Measurements from ENCODE around the gene NCBP2L. TPM values are rescaled to one million over a fixed set of nuclear protein-coding genes. Genes with fewer than 3 reads are reported as not detected.
A peak's percentile ranks its signal among the peaks of the same experiment; 100 is the strongest.

NCBP2L gene
- under 1 TPM in 1 of 8 experiments, not detected in 7; 0.28 TPM for total RNA-seq

- in situ Hi-C loops (cut with MboI; ENCODE audit: low pct_unique_long_range_greater_than_20kb in 2 of 9, low sequenced_read_pairs in 9 of 9, unreplicated experiment in 9 of 9) = loop anchor here in 3 of 9 experiments (25.0 kb wide), 3 partner anchors 110 to 240 kb away; no protein-coding TSS in a partner anchor
- ATAC-seq (replicated peaks in 6 of 8) = no peak
- Histone ChIP-seq H3K27ac (no peak within 1 kb of the TSS), H3K4me3 (peak within 1 kb of the TSS in 4 of 5 donors; percentile 13 to 31 (median 25)), H3K4me1 (replicated peaks in 1 of 2) (peaks cover 8 to 19% of the 10 kb centered on the region in 2 donors)
- WGBS, 10 experiments = 83% methylated on average over 1 of the region's 6 CpGs; no CpG with 5 or more reads in 9 of the 10 experiments
These were observed at the start of gene NCBP2L for GRCh38 chrX:107777536-107777832. Gene NCBP2L, plus strand, starts transcription at chrX:107777733. Its CDS starts 16,488 bp downstream, at chrX:107794221.

GRCh38 chrX:107728371-107729099 lies 49.0 kb upstream of the NCBP2L start:
- in situ Hi-C loops (cut with MboI; ENCODE audit: low pct_unique_long_range_greater_than_20kb in 2 of 9, low sequenced_read_pairs in 9 of 9, unreplicated experiment in 9 of 9) = no loop called here
- Histone ChIP-seq H3K27ac (no peak overlapping the region), H3K4me3 (no peak overlapping the region), H3K4me1 (replicated peaks in 1 of 2) (peaks cover 8 to 33% of the 10 kb centered on the region in 2 donors)
- ATAC-seq (replicated peaks in 6 of 8) = no peak
- 60 to 82% (median 60%) methylated on average over 1 to 2 of the region's 4 CpGs; no CpG with 5 or more reads in 7 of the 10 experiments for whole genome bisulfite sequencing, 10 experiments

GRCh38 chrX:107729558-107730297 lies 47.8 kb upstream of the NCBP2L start:
- peaks cover 8 to 27% of the 10 kb centered on the region in 2 donors for H3K4me1 ChIP-seq (replicated peaks in 1 of 2)
- peak in 4 of 8 experiments; percentile 8 to 69 (median 12) for ATAC-seq (replicated peaks in 6 of 8)
- 20 to 100% (median 75%) methylated on average over 1 to 5 of the region's 8 CpGs; no CpG with 5 or more reads in 6 of the 10 experiments for WGBS, 10 experiments
- no peak overlapping the region for H3K4me3 ChIP-seq
- no peak overlapping the region for H3K27ac ChIP-seq
- in situ Hi-C loops (cut with MboI; ENCODE audit: low pct_unique_long_range_greater_than_20kb in 2 of 9, low sequenced_read_pairs in 9 of 9, unreplicated experiment in 9 of 9) = no loop called here

DNA sequence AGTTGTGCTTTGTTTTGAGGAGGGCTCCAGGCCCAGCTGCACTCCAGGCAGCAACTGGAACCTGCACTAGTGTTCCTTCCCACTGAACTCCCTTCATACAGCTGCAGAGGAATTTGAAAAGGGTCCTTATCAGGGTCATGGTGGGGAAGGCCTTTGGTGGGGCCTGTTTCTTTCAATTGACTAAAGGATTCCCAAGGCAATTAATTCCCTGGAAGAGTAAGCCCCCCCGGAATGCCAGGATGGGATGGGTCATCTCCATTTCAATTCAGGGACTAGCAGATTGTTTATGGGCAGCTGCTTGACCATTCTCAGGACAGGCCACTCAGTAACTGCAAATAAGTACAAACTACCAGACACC lies 47.3 kb upstream of the NCBP2L start:
- Histone ChIP-seq H3K4me3 (no peak overlapping the region), H3K4me1 (replicated peaks in 1 of 2) (peaks cover 8 to 24% of the 10 kb centered on the region in 2 donors), H3K27ac (no peak overlapping the region)
- ATAC-seq (replicated peaks in 6 of 8) = no peak
- in situ Hi-C loops (cut with MboI; ENCODE audit: low pct_unique_long_range_greater_than_20kb in 2 of 9, low sequenced_read_pairs in 9 of 9, unreplicated experiment in 9 of 9) = no loop called here
- 100% methylated on average over 1 of the region's 1 CpG; no CpG with 5 or more reads in 9 of the 10 experiments for WGBS, 10 experiments

- no peak overlapping the region for H3K4me3 ChIP-seq
- in situ Hi-C loops (cut with MboI; ENCODE audit: low pct_unique_long_range_greater_than_20kb in 2 of 9, low sequenced_read_pairs in 9 of 9, unreplicated experiment in 9 of 9) = no loop called here
- no peak overlapping the region for H3K27ac ChIP-seq
- peaks cover 8 to 21% of the 10 kb centered on the region in 2 donors for H3K4me1 ChIP-seq (replicated peaks in 1 of 2)
- ATAC-seq (replicated peaks in 6 of 8) = no peak
- 44 to 100% (median 72%) methylated on average over 1 to 6 of the region's 9 CpGs; no CpG with 5 or more reads in 6 of the 10 experiments for WGBS, 10 experiments
These were observed 46.4 kb upstream of the NCBP2L start for GRCh38 chrX:107730991-107731766.

DNA sequence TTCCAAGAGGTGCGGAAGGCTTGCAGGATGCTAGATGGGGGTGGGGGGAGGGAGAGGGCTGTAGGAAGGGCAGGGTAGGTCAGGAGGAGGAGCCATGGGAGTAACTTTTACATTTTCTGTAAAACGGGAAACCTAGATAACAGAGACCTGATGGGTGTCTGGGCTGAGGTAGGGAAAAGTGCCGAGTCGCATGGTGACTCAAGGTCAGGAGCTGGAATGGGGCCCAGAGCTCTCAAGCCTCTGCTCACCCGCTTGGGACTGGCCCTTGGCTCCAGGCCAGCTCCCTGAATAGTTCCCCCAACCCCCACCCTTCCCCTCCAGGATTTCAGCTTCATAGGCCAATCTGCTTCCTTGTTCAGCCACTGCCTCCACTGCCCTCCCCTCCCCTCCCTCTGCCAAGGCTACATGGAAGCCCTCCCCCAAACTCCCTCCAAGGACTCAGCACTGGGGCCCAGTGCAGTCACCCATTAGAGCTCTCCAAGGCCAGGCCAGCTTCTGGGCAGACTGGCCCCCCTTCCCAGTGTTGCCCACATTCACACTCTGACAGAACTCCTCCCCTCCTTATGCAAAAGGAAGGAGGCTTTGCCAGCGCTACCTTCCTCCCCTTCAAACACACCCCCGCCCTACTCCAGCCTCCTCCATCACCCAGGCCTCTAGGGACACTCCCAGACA lies 45.6 kb upstream of the NCBP2L start:
- peak; percentile 77 to 95 (median 92) for ATAC-seq (replicated peaks in 6 of 8)
- WGBS, 10 experiments = no CpG with 5 or more reads among the region's 7 CpGs
- no peak overlapping the region for H3K4me3 ChIP-seq
- in situ Hi-C loops (cut with MboI; ENCODE audit: low pct_unique_long_range_greater_than_20kb in 2 of 9, low sequenced_read_pairs in 9 of 9, unreplicated experiment in 9 of 9) = no loop called here
- peaks cover 8 to 20% of the 10 kb centered on the region in 2 donors for H3K4me1 ChIP-seq (replicated peaks in 1 of 2)
- H3K27ac ChIP-seq = no peak overlapping the region

DNA sequence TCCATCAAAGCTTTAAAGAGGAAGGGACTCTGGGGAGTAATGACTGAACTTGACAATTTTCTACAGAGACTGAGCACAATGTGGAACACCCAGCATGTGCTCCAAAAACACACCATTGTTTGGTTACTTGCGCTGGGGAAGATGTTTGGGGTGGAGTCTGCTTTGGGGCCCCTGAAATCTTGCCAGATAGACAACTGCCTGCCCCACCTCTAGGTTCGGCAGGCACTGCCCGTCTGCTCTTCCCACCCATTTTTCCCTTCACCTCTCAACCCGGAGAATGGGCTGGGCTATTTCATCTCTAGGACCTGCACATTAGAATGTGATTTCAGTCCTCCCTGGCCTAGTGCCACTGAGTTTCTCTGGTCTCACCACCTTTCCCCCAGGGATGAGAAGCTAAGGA lies 43.8 kb upstream of the NCBP2L start:
- WGBS, 10 experiments = 0 to 81% (median 71%) methylated on average over 1 to 4 of the region's 4 CpGs; no CpG with 5 or more reads in 6 of the 10 experiments
- H3K27ac ChIP-seq = no peak overlapping the region

DNA sequence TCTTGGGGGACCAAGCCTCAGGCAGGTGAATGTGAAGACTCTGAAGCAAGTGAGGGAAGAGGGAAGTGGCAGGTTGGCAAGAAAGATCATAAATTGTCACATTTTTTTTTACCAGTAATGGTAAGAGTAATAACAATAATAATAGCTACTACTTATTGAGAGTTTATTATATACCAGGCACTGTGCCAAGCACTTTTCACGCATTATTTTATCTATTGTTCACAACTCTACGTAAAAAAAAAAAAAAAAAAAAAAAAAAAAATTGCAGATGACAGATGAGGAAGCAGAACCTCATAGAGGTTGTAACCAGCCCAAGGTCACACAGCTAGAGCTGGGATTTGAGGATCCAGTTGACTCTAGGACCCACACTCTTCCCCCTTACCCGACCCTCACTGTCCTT lies 42.9 kb upstream of the NCBP2L start:
- 36 to 45% methylated on average over 2 to 3 of the region's 3 CpGs; no CpG with 5 or more reads in 8 of the 10 experiments for WGBS, 10 experiments
- in situ Hi-C loops (cut with MboI; ENCODE audit: low pct_unique_long_range_greater_than_20kb in 2 of 9, low sequenced_read_pairs in 9 of 9, unreplicated experiment in 9 of 9) = no loop called here
- ATAC-seq (replicated peaks in 6 of 8) = no peak
- H3K4me3 ChIP-seq = no peak overlapping the region
- H3K27ac ChIP-seq = no peak overlapping the region
- peaks cover 0 to 13% of the 10 kb centered on the region in 2 donors for H3K4me1 ChIP-seq (replicated peaks in 1 of 2)

More for the DNA sequence above, 43.8 kb upstream of the NCBP2L start:
- H3K4me3 ChIP-seq = no peak overlapping the region
- H3K4me1 ChIP-seq (replicated peaks in 1 of 2) = peaks cover 8 to 20% of the 10 kb centered on the region in 2 donors
- ATAC-seq (replicated peaks in 6 of 8) = no peak
- in situ Hi-C loops (cut with MboI; ENCODE audit: low pct_unique_long_range_greater_than_20kb in 2 of 9, low sequenced_read_pairs in 9 of 9, unreplicated experiment in 9 of 9) = no loop called here

GRCh38 chrX:107736781-107737531 lies 40.6 kb upstream of the NCBP2L start:
- Histone ChIP-seq H3K4me1 (replicated peaks in 1 of 2) (peaks cover 8 to 15% of the 10 kb centered on the region in 2 donors), H3K27ac (no peak overlapping the region)
- ATAC-seq (replicated peaks in 6 of 8) = no peak

GRCh38 chrX:107738272-107738671 lies 39.3 kb upstream of the NCBP2L start:
- no peak overlapping the region for H3K4me3 ChIP-seq
- H3K4me1 ChIP-seq (replicated peaks in 1 of 2) = peaks cover 13 to 17% of the 10 kb centered on the region in 2 donors
- no peak overlapping the region for H3K27ac ChIP-seq
- ATAC-seq (replicated peaks in 6 of 8) = no peak
- in situ Hi-C loops (cut with MboI; ENCODE audit: low pct_unique_long_range_greater_than_20kb in 2 of 9, low sequenced_read_pairs in 9 of 9, unreplicated experiment in 9 of 9) = no loop called here
- 80 to 100% (median 100%) methylated on average over 1 to 2 of the region's 5 CpGs; no CpG with 5 or more reads in 7 of the 10 experiments for WGBS, 10 experiments

More at GRCh38 chrX:107736781-107737531, 40.6 kb upstream of the NCBP2L start:
- no peak overlapping the region for H3K4me3 ChIP-seq
- in situ Hi-C loops (cut with MboI; ENCODE audit: low pct_unique_long_range_greater_than_20kb in 2 of 9, low sequenced_read_pairs in 9 of 9, unreplicated experiment in 9 of 9) = no loop called here
- 16 to 88% (median 60%) methylated on average over 1 to 6 of the region's 8 CpGs; no CpG with 5 or more reads in 5 of the 10 experiments for WGBS, 10 experiments

- no peak overlapping the region for H3K4me3 ChIP-seq
- H3K4me1 ChIP-seq (replicated peaks in 1 of 2) = peaks cover 13 to 17% of the 10 kb centered on the region in 2 donors
- in situ Hi-C loops (cut with MboI; ENCODE audit: low pct_unique_long_range_greater_than_20kb in 2 of 9, low sequenced_read_pairs in 9 of 9, unreplicated experiment in 9 of 9) = no loop called here
- WGBS, 10 experiments = 20 to 83% (median 63%) methylated on average over 1 to 5 of the region's 8 CpGs; no CpG with 5 or more reads in 6 of the 10 experiments
- ATAC-seq (replicated peaks in 6 of 8) = no peak
- H3K27ac ChIP-seq = no peak overlapping the region
These were observed 38.8 kb upstream of the NCBP2L start for GRCh38 chrX:107738768-107739167.

GRCh38 chrX:107739541-107739940 lies 38.0 kb upstream of the NCBP2L start:
- 66 to 100% (median 80%) methylated on average over 1 to 3 of the region's 3 CpGs; no CpG with 5 or more reads in 7 of the 10 experiments for WGBS, 10 experiments

More at GRCh38 chrX:107739541-107739940, 38.0 kb upstream of the NCBP2L start:
- Histone ChIP-seq H3K4me3 (no peak overlapping the region), H3K4me1 (replicated peaks in 1 of 2) (peaks cover 13 to 17% of the 10 kb centered on the region in 2 donors), H3K27ac (no peak overlapping the region)
- in situ Hi-C loops (cut with MboI; ENCODE audit: low pct_unique_long_range_greater_than_20kb in 2 of 9, low sequenced_read_pairs in 9 of 9, unreplicated experiment in 9 of 9) = no loop called here
- ATAC-seq (replicated peaks in 6 of 8) = no peak

Data from motor neuron (in vitro differentiated cells).